NCI-H1105 treated with DMSO at 0.1 percent for 48 hours (cell line): ENCODE results near the gene FAM20C.

ENCODE experiments used
- DNase-seq: peaks from one replicate; lab custom pipeline; 2025; lab: John Stamatoyannopoulos, UW

FAM20C gene

GRCh38 chr7:191981-192649 is at the start of gene FAM20C:
FAM20C (plus strand) TSS chr7:192571; CDS start chr7:193200, 629 bp downstream.
- DNase-seq: peak; percentile 47

- DNase-seq: no peak
Measured at GRCh38 chr7:143145-143751, 49.1 kb upstream of the FAM20C start.

- DNase-seq: no peak
Measured at GRCh38 chr7:143811-144453, 48.4 kb upstream of the FAM20C start.

GRCh38 chr7:144454-144826 is 47.9 kb upstream of the FAM20C start:
- no peak for DNase-seq

- no peak for DNase-seq
Measured at GRCh38 chr7:145863-146262, 46.5 kb upstream of the FAM20C start.

GRCh38 chr7:148543-148931 is 43.8 kb upstream of the FAM20C start:
- no peak for DNase-seq

GRCh38 chr7:148932-149790 is 43.2 kb upstream of the FAM20C start:
- DNase-seq: peak; percentile 97

GRCh38 chr7:149791-150636 is 42.4 kb upstream of the FAM20C start:
- DNase-seq: peak; percentile 41

- DNase-seq: no peak
Measured at GRCh38 chr7:150811-151221, 41.6 kb upstream of the FAM20C start.

GRCh38 chr7:151346-152050 is 40.9 kb upstream of the FAM20C start:
- no peak for DNase-seq

- DNase-seq: no peak
Measured at GRCh38 chr7:152702-153391, 39.5 kb upstream of the FAM20C start.

GRCh38 chr7:153604-154003 is 38.8 kb upstream of the FAM20C start:
- DNase-seq: no peak

GRCh38 chr7:154096-154799 is 38.1 kb upstream of the FAM20C start:
- DNase-seq: no peak

GRCh38 chr7:155469-155900 is 36.9 kb upstream of the FAM20C start:
- DNase-seq: no peak

- DNase-seq: no peak
Measured at GRCh38 chr7:156111-157007, 36.0 kb upstream of the FAM20C start.

- no peak for DNase-seq
Measured at GRCh38 chr7:157008-157310, 35.4 kb upstream of the FAM20C start.

GRCh38 chr7:157771-158625 is 34.4 kb upstream of the FAM20C start:
- no peak for DNase-seq

GRCh38 chr7:158771-159170 is 33.6 kb upstream of the FAM20C start:
- no peak for DNase-seq
